MM.1S (cell line): ENCODE data around the gene GRIA3.

Source experiments
- DNase-seq: peaks from one replicate; pipeline ENCODE4 v3.0.0-alpha.2; 2015
- H2AFZ ChIP-seq: fragments of 300-600 bp; sonication (generic); 2 replicates; pipeline ENCODE4 v1.6.0; 2016; ENCODE audit warnings: antibody characterized with exemption, low read length
- H3F3A ChIP-seq: fragments of 300-600 bp; sonication (generic); 2 replicates; pipeline ENCODE4 v1.6.1; 2016; ENCODE audit warnings: mild to moderate bottlenecking, antibody characterized with exemption, low read length, moderate library complexity, mixed read lengths; ENCODE audit not compliant: insufficient read depth
- H3K27ac ChIP-seq: fragments of 300-600 bp; sonication (generic); 2 replicates; pipeline ENCODE4 v1.5.1; 2016; ENCODE audit warnings: mild to moderate bottlenecking, low read length
- H3K27me3 ChIP-seq: fragments of 300-600 bp; sonication (generic); replicated peaks from 2 replicates; pipeline ENCODE4 v1.6.0; 2016; ENCODE audit warnings: low read length; ENCODE audit not compliant: insufficient read depth
- H3K36me3 ChIP-seq: fragments of 300-600 bp; sonication (generic); replicated peaks from 2 replicates; pipeline ENCODE4 v1.6.1; 2016; ENCODE audit warnings: mild to moderate bottlenecking, low read length, mixed read lengths; ENCODE audit not compliant: insufficient read depth
- H3K4me1 ChIP-seq: fragments of 300-600 bp; sonication (generic); 2 replicates; pipeline ENCODE4 v1.6.1; 2016; ENCODE audit warnings: low read length, mixed read lengths
- H3K4me2 ChIP-seq: fragments of 300-600 bp; sonication (generic); 2 replicates; pipeline ENCODE4 v1.6.0; 2016; ENCODE audit warnings: low read depth, low read length
- H3K4me3 ChIP-seq: fragments of 300-600 bp; sonication (generic); 2 replicates; pipeline ENCODE4 v1.5.1; 2016; ENCODE audit warnings: low read length, mixed read lengths
- H3K79me2 ChIP-seq: fragments of 300-600 bp; sonication (generic); 2 replicates; pipeline ENCODE4 v1.6.1; 2016; ENCODE audit warnings: mixed run types, low read length, mixed read lengths
- H3K9ac ChIP-seq: fragments of 300-600 bp; sonication (generic); 2 replicates; pipeline ENCODE4 v1.6.1; 2016; ENCODE audit warnings: low read length, mixed read lengths
- H3K9me2 ChIP-seq: fragments of 300-600 bp; sonication (generic); replicated peaks from 2 replicates; pipeline ENCODE4 v1.6.1; 2016; ENCODE audit warnings: mild to moderate bottlenecking, low read length, mixed read lengths; ENCODE audit not compliant: insufficient read depth
- H3K9me3 ChIP-seq: fragments of 300-600 bp; sonication (generic); replicated peaks from 2 replicates; pipeline ENCODE4 v1.6.1; 2016; ENCODE audit warnings: mild to moderate bottlenecking, low read length, mixed read lengths; ENCODE audit not compliant: insufficient read depth
- H4K20me1 ChIP-seq: fragments of 300-600 bp; sonication (generic); 2 replicates; pipeline ENCODE4 v1.6.1; 2016; ENCODE audit warnings: mild to moderate bottlenecking, low read length, moderate library complexity, mixed read lengths; ENCODE audit not compliant: insufficient read depth
- CTCF ChIP-seq: fragments of 300-600 bp; sonication (generic); IDR thresholded peaks from 2 replicates; pipeline ENCODE4 v1.5.1; 2016; ENCODE audit warnings: antibody characterized with exemption, low read length, mixed read lengths
- EZH2 ChIP-seq: fragments of 300-600 bp; sonication (generic); optimal IDR thresholded peaks from 2 replicates; pipeline ENCODE3; 2017; ENCODE audit warnings: low read depth, mild to moderate bottlenecking, antibody characterized with exemption, low read length, mixed read lengths
- EZH2phosphoT487 ChIP-seq: fragments of 300-600 bp; sonication (generic); IDR thresholded peaks from 2 replicates; pipeline ENCODE4 v1.6.1; 2018; ENCODE audit warnings: antibody characterized with exemption, low read length

GRIA3 gene

GRCh38 chrX:123199338-123199737, 15.3 kb downstream of the GRIA3 start:
- H2AFZ ChIP-seq: no peak overlapping the region
- H3F3A ChIP-seq: no peaks in the 10 kb centered on the region
- no peaks in the 10 kb centered on the region for H3K9me3 ChIP-seq
- H3K4me2 ChIP-seq: no peak overlapping the region
- H3K9me2 ChIP-seq: no peaks in the 10 kb centered on the region
- H3K9ac ChIP-seq: no peak overlapping the region
- H3K79me2 ChIP-seq: no peaks in the 10 kb centered on the region
- H4K20me1 ChIP-seq: no peaks in the 10 kb centered on the region
- TF ChIP-seq EZH2phosphoT487 (no peak), CTCF (no peak), EZH2 (no peak)
- H3K27me3 ChIP-seq: no peaks in the 10 kb centered on the region
- no peaks in the 10 kb centered on the region for H3K36me3 ChIP-seq
- no peak overlapping the region for H3K27ac ChIP-seq
- H3K4me1 ChIP-seq: no peaks in the 10 kb centered on the region
- DNase-seq: no peak
- H3K4me3 ChIP-seq: no peak overlapping the region

GRCh38 chrX:123201720-123202119, 17.6 kb downstream of the GRIA3 start:
- no peak overlapping the region for H3K9ac ChIP-seq
- H3K79me2 ChIP-seq: no peaks in the 10 kb centered on the region
- H3K4me1 ChIP-seq: no peaks in the 10 kb centered on the region
- no peaks in the 10 kb centered on the region for H4K20me1 ChIP-seq
- H3K27ac ChIP-seq: no peak overlapping the region
- H3K9me2 ChIP-seq: no peaks in the 10 kb centered on the region
- H3K9me3 ChIP-seq: no peaks in the 10 kb centered on the region
- H3K27me3 ChIP-seq: no peaks in the 10 kb centered on the region
- TF ChIP-seq CTCF: no peak
- no peak overlapping the region for H2AFZ ChIP-seq
- no peak overlapping the region for H3K4me2 ChIP-seq
- no peak for DNase-seq
- H3K36me3 ChIP-seq: no peaks in the 10 kb centered on the region
- no peak overlapping the region for H3K4me3 ChIP-seq
- no peaks in the 10 kb centered on the region for H3F3A ChIP-seq

- no peaks in the 10 kb centered on the region for H3K79me2 ChIP-seq
- no peaks in the 10 kb centered on the region for H3K9me2 ChIP-seq
- H4K20me1 ChIP-seq: no peaks in the 10 kb centered on the region
- TF ChIP-seq EZH2phosphoT487 (no peak), EZH2 (no peak), CTCF (no peak)
- H3K4me1 ChIP-seq: no peaks in the 10 kb centered on the region
- no peak overlapping the region for H3K4me3 ChIP-seq
- H3F3A ChIP-seq: no peaks in the 10 kb centered on the region
- no peaks in the 10 kb centered on the region for H3K27me3 ChIP-seq
- no peak overlapping the region for H3K27ac ChIP-seq
- H3K4me2 ChIP-seq: no peak overlapping the region
- no peak for DNase-seq
- no peak overlapping the region for H3K9ac ChIP-seq
- H3K9me3 ChIP-seq: no peaks in the 10 kb centered on the region
- H3K36me3 ChIP-seq: no peaks in the 10 kb centered on the region
- no peak overlapping the region for H2AFZ ChIP-seq
Measured at GRCh38 chrX:123202523-123202922, 18.4 kb downstream of the GRIA3 start.

GRCh38 chrX:123203772-123204171, 19.7 kb downstream of the GRIA3 start:
- Histone ChIP-seq H3K9me3 (no peaks in the 10 kb centered on the region), H2AFZ (no peak overlapping the region), H3K79me2 (no peaks in the 10 kb centered on the region), H3K36me3 (no peaks in the 10 kb centered on the region), H4K20me1 (no peaks in the 10 kb centered on the region), H3K4me2 (no peak overlapping the region), H3K27me3 (no peaks in the 10 kb centered on the region), H3F3A (no peaks in the 10 kb centered on the region), H3K27ac (no peak overlapping the region), H3K9ac (no peak overlapping the region), H3K4me3 (no peak overlapping the region), H3K9me2 (no peaks in the 10 kb centered on the region), H3K4me1 (no peaks in the 10 kb centered on the region)
- TF ChIP-seq EZH2: no peak
- TF ChIP-seq CTCF: no peak; the same call in 1 of the 2 replicates
- no peak for TF ChIP-seq EZH2phosphoT487
- DNase-seq: no peak
